ENCODE results near the gene CHD1.
"Not testable (repeated sequence)": the region's sequence is repeated elsewhere in the genome, so short reads cannot be mapped to it uniquely, and the experiment has no call there.

CHD1 gene
- total RNA-seq, result 322 to 409 reads per million in 2 donors

DNA sequence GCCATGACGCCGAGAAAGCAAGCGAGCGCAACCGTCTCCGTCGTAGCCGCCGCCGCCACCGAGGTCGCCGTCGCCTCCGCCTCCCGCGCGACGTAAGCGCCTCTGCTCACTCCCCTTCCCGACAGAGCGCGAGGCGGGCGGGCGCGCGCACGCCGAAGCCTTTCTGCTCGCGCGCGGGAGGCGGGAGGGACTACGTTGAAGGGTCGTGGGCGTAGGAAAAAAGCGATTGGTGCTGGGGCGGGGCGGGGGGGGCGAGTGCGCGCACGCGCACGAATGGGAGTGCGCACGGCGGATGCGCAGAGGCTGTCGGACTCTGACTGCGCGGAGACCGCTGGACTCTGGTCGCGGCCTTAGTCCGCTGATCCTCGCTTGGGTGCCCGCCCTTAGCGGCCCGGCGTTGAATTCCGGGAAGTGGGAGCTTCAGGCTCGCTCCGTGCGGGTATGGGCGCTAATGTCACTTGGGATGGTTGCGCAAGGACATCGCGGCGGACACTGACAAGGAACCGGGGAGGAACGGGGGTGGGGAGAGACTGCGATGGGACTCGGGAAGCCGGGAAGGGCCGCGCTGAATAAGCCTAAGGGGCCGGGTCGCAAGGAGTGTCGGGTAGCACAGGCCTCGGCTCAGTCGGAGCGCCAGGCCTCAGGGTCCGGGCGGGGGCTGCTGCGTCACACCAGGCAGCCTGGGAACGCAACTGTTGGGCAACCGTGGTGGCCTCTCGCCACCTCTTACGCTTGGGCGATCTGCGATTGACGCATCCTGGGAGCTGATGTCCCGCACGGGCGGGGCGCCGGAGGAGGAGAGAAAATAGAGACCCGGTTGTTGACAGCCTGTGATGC lies at the start of gene CHD1:
Gene CHD1, minus strand, starts transcription at position 135 of the 837 bp plus-strand sequence. CDS start 2,621 bp downstream, outside the sequence.
- peak; percentile 93 for DNase-seq

DNA sequence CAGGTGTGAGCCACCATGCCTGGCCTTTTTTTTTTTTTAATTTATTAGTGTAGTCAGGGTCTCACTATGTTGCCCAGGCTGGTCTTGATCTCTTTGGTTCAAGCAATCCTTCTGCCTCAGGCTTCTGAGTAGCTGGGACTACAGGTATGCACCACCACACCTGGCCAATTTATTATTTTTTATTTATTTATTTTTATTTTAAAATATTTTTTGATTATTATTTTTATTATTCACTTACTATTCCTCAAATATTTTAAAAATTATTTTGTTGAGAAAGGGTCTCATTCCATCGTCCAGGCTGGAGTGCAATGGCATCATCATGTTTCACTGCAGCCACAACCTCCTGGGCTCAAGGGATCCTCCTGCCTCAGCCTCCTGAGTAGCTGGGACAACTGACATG lies 49.7 kb upstream of the CHD1 start:
- no peak for DNase-seq

DNA sequence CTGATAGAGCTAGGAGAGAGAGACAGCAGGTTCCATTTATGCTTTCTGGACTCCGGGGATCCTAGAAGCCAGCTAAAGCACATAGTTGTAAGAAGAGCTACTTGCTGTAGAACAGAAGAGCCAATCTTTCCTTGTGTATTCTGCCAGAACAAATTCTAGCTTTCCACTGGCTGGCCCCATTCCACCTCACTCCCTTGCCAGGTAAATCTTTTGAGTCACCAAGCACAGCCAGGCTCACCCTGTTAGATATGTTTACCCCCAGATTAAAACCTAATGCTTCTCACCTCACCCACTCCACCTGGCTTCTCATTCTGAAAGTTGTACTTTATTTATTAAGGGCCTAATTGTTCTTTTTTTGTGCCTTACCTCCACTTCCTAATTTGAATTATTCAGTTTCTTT lies 48.9 kb upstream of the CHD1 start:
- DNase-seq, result no peak

DNA sequence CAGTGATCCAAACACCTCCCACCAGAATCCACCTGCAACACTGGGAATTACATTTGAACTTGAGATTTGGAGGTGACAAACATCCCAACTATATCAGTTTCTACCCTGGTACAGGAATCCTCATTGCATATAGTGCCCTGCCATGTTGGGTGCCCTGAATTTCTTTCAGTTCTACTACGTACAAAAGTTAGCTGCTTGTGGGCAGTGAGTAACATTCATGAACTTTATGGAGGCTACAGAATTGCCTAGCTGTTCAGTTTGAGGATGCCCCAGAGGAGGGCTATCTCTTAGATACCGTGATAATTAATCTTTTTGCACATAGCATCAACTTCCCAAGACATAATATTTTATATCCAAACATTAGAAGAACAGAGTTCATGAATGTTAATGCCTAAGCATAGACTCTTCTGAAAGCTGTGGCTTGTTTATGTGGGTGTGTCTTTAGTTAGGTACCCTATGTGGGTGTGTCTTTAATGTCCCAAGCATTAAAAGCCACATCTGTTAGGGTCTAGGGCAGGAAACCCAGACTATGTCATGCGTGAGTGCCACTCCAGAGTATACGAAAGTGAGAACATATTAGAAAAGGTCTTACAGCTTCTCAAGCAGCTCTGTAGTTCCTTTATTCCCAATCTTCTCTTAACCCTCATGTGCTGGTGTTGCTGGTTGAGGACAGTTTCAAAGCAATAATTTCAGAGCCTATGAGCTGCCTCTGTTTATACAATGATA lies 47.0 kb upstream of the CHD1 start:
- no peak for DNase-seq

DNA sequence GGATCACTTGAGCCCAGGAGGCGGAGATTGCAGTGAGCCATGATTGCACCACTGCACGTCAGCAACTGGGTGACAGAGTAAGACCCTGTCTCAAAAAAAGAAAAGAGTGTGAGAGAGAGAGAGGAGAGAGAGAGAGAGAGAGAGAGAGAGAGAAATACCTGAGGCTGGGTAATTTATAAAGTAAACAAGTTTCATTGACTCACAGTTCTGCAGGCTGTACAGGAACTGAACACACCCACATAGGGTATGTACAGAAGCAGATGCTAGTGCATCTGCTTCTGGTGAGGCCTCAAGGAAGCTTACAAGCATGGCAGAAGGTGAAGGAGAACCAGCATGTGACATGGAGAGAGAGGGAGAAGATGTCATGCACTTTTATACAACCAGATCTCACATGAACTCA lies 46.4 kb upstream of the CHD1 start:
- DNase-seq, result no peak

DNA sequence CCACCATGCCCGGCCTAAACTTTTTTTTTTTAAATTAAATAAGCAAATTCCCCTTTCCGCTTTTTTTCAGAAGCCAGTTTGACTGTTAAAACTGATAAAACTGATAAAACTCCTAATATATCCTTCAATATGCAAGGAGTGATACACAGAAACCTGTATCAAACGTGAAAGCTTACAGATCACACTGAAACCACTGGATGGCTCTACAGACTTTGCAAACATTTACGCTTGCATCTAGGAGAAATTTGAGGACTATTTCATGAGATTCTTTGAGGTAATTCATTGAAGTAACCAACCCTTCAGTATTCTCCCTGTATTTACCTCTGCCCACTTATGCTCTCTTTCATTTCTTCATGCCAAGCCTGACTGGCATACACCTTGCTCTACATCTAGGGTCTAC lies 40.6 kb upstream of the CHD1 start:
- no peak for DNase-seq

DNA sequence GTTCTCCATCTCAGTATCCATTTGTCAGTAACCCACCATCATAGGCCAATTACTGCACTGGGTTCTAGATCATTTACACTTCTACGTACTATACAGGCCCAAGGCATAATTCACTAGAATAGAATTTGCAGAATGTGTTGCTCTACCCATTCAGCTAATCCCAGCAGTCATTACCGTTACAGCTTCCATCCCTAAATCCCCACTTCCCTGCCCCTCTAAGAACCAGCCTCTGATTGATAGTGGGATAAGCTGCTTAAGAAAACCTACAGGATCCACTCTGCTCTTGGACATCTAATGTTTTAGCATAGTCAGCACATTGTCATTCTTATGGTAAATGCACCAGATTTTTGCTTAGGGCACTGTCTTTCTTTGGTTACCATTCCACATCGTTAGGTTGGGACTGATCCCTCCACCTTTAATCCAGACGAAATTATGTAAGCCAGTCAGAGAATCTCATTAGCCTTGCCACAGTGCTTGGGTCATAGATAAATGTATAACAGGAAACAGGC lies 39.3 kb upstream of the CHD1 start:
- DNase-seq, result no peak

DNA sequence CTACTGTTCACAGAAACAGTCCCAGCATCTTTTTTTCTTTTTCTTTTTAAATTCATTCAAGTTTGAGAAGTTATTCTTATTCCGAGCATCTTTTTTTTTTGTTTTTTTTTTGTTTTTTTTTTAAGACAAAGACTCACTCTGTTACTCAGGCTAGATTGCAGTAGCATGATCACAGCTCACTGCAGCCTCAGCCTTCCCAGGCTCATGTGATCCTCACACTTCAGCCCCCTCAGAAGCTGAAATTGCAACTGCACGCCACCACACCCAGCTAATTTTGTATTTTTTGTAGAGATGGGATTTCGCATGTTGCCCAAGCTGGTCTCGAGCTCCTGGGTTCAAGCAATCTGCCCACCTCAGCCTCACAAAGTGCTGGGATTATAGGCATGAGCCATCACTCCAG lies 36.4 kb upstream of the CHD1 start:
- DNase-seq, result no peak

DNA sequence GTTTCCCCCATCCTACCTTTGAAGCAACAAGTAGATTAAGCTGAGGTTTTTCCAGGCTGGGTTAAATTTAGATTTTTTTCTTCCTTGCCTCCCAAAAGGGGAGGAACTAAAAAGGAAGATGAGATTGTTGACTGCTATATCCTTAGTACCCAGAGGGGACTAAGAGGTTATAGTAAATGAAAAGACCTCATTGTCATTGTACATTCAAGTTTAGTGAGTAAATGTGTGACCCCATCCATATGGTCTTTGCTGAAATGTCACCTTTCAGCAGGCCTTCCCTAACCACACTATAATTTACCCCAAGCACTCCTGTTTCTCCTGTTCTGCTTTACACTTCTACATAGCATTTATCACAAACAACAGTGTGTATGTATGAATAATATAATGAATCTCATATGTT lies 35.8 kb upstream of the CHD1 start:
- DNase-seq, result no peak

DNA sequence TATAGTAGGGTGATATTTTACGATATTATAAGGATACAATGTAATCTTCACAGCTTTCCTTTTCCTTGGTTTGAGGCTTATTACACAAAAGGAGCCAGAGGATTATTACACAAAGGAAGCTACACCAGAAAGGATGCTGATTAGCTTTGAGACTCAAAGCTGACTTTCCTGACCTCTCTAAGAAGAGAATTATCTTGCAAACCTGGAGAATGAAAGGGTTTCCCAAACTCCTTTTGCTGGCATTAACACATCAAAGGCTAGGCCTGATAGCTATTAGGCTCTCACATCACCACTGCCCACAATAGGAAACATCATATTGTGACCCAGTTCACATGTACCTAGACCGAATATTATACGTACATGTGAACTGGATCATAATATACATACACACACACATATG lies 34.2 kb upstream of the CHD1 start:
- DNase-seq, result no peak

DNA sequence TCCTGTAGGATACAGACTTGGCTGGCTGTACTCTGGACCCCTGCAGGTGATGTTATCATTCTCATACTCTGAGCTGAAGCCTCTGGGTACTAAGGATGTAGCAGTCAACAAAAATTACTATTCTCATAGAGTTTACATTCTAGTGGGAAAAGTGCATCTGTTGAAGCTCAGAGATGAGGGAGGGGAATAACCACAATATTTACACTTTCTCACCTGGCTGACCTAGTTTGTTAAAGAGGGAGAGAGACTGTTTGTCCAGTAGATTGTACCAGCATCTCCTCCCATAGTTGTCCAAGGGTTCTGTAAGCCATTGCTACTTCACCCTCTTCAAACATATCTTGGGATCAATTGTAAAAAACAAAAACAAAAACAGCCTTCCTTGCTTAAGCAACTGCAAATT lies 33.8 kb upstream of the CHD1 start:
- DNase-seq, result no peak

DNA sequence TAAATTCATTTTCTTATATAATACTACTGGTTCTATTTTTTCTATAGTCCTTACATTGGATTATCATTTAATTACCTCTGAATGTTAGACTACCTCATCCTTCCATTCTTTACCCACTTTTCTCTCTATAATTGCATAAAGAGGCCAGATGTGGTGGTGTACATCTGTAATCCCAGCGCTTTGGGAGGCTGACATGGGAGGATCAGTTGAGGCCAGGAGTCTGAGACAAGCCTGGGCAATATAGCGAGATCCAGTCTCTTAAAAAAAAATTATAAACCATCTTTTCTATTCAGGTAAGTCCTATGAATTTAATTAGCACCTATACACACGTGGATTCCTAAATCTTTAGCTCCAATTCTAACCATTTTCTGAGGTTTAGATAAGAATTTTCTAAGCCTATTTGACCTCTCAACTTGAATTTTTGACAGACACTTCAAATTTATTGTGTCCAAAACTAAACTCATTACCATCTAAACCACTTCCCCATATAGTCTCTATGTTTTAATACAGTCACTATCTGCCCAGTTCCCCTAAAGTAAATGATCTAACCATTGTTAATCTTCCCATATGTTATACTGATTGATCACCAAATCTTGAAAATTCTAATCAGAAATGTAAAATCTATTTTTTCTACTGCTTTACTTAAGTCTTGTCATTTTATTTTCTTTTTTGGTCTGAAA lies 33.0 kb upstream of the CHD1 start:
- DNase-seq, result no peak

DNA sequence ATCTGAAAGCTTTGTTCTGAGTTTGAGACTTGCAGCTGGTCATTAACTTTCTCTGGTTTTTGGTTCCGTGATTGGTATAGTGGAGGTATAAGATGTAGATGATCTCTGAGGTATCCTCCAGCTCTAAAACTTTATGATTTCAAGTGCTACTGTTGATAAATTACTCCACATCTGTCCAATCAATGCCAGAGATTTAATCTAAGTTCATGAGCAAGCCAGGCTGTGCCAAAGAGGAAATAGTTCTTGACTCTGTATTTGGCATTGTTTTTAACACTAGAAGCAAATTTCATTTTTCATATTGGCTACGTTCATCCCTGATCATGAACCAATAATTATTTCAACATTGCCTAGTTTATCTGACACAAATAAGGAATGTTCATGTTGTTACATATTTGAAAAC lies 28.5 kb upstream of the CHD1 start:
- DNase-seq, result no peak

DNA sequence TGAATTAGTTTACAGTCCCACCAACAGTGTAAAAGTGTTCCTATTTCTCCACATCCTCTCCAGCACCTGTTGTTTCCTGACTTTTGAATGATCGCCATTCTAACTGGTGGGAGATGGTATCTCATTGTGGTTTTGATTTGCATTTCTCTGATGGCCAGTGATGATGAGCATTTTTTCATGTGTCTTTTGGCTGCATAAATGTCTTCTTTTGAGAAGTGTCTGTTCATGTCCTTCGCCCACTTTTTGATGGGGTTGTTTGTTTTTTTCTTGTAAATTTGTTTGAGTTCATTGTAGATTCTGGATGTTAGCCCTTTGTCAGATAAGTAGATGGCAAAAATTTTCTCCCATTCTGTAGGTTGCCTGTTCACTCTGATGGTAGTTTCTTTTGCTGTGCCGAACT lies 27.1 kb upstream of the CHD1 start:
- not testable (repeated sequence) for DNase-seq

DNA sequence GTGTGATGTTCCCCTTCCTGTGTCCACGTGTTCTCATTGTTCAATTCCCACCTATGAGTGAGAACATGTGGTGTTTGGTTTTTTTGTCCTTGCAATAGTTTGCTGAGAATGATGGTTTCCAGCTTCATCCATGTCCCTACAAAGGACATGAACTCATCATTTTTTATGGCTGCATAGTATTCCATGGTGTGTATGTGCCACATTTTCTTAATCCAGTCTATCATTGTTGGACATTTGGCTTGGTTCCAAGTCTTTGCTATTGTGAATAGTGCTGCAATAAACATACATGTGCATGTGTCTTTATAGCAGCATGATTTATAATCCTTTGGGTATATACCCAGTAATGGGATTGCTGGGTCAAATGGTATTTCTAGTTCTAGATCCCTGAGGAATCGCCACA lies 26.7 kb upstream of the CHD1 start:
- not testable (repeated sequence) for DNase-seq

DNA sequence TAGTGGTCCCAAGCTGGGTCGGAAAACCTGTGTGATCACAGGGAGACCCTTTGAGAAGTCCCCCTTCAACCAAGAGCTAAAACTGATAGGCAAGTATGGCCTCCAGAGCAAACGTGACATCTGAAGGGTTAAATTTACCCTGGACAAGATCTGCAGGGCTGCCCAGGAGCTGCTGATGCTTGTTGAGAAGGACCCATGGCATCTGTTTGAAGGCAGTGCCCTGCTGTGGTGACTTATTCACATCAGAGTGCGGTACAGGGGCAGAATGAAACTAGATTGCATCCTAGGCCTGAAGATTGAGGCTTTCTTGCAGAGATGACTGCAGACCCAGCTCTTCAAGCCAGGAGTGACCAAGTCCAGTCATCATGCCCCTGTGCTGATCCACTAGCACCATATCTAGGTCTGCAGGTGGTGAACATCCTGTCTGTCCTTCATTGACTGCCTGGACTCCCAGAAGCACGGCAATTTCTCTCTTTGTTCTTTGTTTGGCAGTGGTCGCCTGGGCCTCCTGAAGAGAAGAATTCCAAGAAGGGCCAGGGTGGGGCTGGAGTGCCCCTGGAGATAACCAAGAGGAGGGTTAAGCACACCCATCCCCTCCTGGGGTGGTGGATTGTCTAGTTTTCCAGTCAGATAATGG lies 25.7 kb upstream of the CHD1 start:
- no peak for DNase-seq

DNA sequence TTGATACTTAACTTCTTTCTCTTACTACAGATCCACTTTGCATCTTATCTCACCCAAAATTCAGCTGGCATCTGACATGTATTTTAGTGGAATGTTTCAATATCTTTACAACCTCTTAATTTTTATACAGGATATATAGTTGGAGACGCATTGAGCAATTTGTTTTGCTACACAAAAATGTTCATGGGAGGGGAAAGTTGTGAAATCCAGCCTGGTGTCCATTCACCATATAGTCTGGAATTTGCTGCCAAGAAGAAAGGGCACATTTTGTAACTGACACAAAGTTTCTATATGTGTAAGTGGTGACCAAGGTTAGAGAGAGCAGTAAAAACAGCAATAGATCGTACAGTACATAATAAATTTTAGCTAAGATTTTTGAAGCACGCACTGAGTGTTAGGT lies 14.0 kb upstream of the CHD1 start:
- DNase-seq, result no peak

DNA sequence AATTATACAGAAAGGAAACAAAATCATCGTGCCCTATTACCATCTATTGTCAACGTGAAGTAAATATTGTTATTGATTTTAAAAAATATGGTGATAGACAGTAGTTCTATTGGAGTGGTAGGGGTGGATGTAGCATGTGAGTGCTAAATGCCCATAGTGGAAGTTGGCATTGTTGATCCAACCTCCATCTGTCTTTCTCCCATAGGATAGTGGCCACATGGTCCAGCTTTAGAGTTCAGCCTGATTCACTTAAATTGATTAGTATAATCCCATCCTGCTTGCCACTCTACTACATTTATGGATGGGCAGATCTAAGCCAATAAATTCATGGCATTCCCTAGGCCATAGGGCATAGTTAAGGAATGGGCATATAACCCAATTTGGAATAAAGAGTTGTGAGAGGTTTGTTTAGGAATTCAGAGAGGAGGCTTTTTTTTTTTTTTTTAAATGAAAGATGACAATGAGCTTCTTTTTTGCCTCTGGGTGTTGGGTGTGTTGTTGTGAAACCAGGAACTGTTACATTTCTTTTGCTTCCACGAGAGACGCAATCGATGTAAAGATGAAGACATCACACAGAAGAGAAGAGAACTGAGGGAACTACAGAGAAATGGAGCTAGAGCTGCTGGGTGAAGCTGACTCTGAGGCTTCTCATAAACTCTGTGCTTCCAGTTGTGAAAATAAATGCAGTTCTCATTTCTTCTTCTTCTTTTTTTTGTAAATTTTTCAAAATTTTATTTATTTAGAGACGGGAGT lies 12.5 kb upstream of the CHD1 start:
- DNase-seq, result no peak

DNA sequence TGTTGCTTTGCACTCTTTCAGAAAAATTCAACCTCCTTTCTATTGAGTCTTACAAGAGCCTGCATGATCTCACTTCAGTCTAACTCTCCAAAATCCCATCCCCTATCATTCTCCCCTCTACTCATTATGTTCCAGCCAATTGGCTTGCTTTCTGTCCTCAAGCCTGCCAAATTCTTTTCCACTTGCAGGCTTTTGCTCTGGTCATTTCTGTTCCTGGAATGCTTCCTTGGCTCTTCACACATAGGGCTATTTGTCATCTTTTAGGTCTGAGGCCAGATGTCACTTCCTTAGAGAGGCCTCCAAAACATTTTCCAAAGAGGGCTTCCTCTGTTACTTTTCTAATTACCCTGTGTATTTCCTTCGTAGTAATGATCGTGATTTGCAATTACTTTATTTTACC lies 11.8 kb upstream of the CHD1 start:
- DNase-seq, result no peak

DNA sequence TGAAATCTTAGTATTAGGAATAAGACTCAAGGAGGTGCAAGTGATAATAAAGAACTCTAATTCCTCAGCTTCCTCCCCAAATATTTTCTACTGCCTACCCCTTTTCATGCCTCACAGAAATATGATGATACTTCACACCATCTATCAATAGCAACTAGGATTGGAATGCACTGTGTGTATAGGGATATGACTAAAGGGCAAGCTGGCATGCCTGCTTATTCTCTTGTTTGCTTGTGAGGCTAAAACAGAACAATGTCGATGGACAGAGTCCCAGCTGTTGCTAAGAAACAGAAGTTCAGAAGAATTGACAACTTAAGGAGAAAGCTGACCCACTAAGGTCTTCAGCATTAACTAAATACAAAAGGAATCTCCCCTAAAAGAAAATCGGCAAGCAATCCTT lies 9.7 kb upstream of the CHD1 start:
- no peak for DNase-seq

DNA sequence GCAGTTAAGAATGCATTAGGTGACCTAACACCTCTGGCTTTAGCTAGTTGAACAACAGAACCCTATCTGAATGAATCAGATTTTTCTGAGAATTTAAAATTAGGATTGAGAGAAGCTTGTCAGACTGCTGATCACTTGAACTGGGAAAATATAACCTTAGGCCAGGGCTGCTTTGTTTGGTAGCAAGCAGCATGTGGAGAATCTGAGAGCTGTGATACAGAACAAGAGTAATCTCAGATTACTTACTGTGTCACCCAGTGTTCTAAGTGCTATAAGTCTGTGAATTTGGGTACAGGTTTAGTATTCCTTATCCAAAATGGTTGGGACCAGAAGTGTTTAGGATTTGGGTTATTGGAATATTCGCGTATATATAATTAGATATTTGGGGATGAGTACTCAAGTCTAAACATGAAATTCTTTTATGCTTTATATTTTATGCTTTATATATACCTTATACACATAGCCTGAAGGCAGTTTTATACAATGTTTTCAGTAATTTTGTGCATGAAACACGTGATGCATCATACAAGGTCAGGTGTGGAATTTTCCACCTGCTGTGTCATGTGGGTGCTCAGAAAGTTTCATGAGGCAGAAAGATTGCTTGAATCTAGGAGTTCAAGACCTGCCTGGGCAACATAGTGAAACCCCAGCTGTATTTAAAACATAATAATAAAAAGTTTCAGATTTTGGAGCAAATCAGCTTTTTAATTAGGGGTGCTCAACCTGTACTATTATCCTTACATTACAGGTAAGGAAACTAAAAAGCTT lies 8.3 kb upstream of the CHD1 start:
- no peak for DNase-seq

DNA sequence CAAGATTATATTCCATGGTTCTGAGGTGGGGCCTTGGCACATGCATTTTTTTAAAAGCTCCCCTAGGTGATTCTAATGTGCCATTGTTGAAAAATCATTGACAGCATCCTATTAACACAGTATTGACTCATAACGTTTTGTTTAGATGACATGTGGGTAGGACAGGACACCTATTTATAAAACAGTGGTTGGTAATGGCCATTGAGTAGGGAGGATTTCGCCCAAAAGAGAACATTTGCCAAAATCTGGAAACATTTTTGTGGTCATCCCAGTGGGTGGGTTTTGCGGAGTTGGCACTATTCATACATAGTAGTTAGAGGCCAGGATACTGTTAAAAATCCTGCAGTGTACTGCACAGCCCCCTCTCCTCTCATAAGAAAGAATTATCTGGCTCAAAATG lies 6.4 kb upstream of the CHD1 start:
- no peak for DNase-seq

Measured in activated gamma-delta T cell (primary cell).